ENCODE data around the gene PPP3R1. TPM values are rescaled to one million over a fixed set of nuclear protein-coding genes. Genes with fewer than 3 reads are reported as not detected.

The PPP3R1 gene
- total RNA-seq, 3 donors from 2014 or later: 45.9 to 54.0 (median 53.4) TPM

- intact Hi-C loops (cut with DNase I, micrococcal nuclease): loop anchor here (5.0 to 10.0 kb wide), 2 partner anchors 157 to 165 kb away; no protein-coding TSS in a partner anchor
- DNase-seq: no peak
Measured at GRCh38 chr2:68279691-68280090, 27.4 kb upstream of the PPP3R1 start.

GRCh38 chr2:68278169-68278568, 25.8 kb upstream of the PPP3R1 start:
- H3K9me3 ChIP-seq: no peaks in the 10 kb centered on the region
- no peak for TF ChIP-seq CTCF (IDR thresholded peaks at IDR 0.05)
- no peaks in the 10 kb centered on the region for H3K36me3 ChIP-seq (ENCODE audit: low read depth)
- no peak overlapping the region for H3K4me3 ChIP-seq
- no peak for ATAC-seq
- intact Hi-C loops (cut with DNase I, micrococcal nuclease): no loop called here
- H3K4me1 ChIP-seq (ENCODE audit: low read depth): no peaks in the 10 kb centered on the region
- DNase-seq: no peak

More at GRCh38 chr2:68279691-68280090, 27.4 kb upstream of the PPP3R1 start:
- Histone ChIP-seq H3K36me3 (ENCODE audit: low read depth) (no peaks in the 10 kb centered on the region), H3K4me3 (no peak overlapping the region), H3K9me3 (no peaks in the 10 kb centered on the region), H3K4me1 (ENCODE audit: low read depth) (no peaks in the 10 kb centered on the region)
- no peak for TF ChIP-seq CTCF (IDR thresholded peaks at IDR 0.05)
- ATAC-seq: no peak

DNA sequence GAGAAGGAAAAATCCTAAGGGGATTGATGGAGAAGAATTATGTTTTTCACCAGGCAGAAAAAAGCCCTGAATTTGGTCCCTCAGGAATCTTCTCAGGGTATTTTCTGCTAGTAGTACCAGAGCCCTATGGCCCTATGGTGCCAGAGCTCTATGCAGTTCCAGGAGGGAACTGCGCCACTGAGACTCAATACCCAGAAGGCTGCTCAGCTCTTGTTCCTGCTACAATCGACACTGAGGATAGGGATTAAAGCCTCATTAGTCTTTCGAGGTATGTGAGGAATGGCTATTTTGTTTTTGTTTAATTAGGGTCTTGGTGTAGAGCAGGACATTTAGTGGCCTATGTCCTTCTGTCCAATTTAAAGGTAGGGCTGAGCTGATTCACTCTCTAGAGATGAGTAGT, 21.7 kb upstream of the PPP3R1 start:
- DNase-seq (no peak), ATAC-seq (no peak)
- TF ChIP-seq CTCF (IDR thresholded peaks at IDR 0.05): no peak
- Histone ChIP-seq H3K9me3 (no peaks in the 10 kb centered on the region), H3K4me3 (no peak overlapping the region), H3K36me3 (ENCODE audit: low read depth) (no peaks in the 10 kb centered on the region), H3K4me1 (ENCODE audit: low read depth) (no peaks in the 10 kb centered on the region)
- intact Hi-C loops (cut with DNase I, micrococcal nuclease): no loop called here

- H3K36me3 ChIP-seq (ENCODE audit: low read depth): no peaks in the 10 kb centered on the region
- ATAC-seq (no peak), DNase-seq (no peak)
- no peak overlapping the region for H3K4me3 ChIP-seq
- H3K4me1 ChIP-seq (ENCODE audit: low read depth): no peaks in the 10 kb centered on the region
- H3K9me3 ChIP-seq: no peaks in the 10 kb centered on the region
- no peak for TF ChIP-seq CTCF (IDR thresholded peaks at IDR 0.05)
- intact Hi-C loops (cut with DNase I, micrococcal nuclease): no loop called here
Measured at GRCh38 chr2:68272246-68272994, 20.1 kb upstream of the PPP3R1 start.

DNA sequence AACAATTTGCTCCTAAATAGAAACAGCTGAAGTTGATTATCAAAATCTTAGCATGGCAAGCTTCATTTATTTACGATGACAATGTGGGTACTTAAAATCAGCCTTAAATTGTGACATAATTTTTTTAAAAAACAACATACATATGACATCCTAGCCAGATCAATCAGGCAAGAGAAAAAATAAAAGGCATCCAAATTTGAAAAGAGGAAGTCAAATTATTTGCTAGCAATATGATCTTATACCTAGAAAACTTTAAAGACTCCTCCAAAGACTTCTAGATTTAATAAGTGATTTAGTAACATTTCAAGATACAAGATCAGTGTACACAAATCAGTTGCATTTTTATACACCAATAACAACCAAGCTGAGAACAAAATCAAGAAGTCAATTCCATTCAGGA, 14.3 kb upstream of the PPP3R1 start:
- no peaks in the 10 kb centered on the region for H3K4me1 ChIP-seq (ENCODE audit: low read depth)
- intact Hi-C loops (cut with DNase I, micrococcal nuclease): no loop called here
- no peaks in the 10 kb centered on the region for H3K9me3 ChIP-seq
- H3K4me3 ChIP-seq: no peak overlapping the region
- ATAC-seq: no peak
- no peaks in the 10 kb centered on the region for H3K36me3 ChIP-seq (ENCODE audit: low read depth)
- no peak for TF ChIP-seq CTCF (IDR thresholded peaks at IDR 0.05)
- DNase-seq: no peak

Measured in mucosa of descending colon (tissue), 3 donors.